WTC11 (cell line): ENCODE data around the gene PTPDC1. TPM values are rescaled to one million over a fixed set of nuclear protein-coding genes. Genes with fewer than 3 reads are reported as not detected.

ENCODE experiments used
- ATAC-seq: fragments of 200-7000 bp; cut with Tn5 transposase; 2 replicates; pipeline ENCODE4 v1.10.0; 2021; ENCODE audit warnings: mild to moderate bottlenecking, moderate library complexity
- CTCF ChIA-PET: fragments of 300-600 bp; sonication (Branson Sonifier 250); formaldehyde crosslinking; loops from one replicate; lab custom pipeline; 2021; ENCODE audit warnings: antibody characterized with exemption; lab: Charles Lee
- POLR2A ChIA-PET: fragments of 350-600 bp; sonication (Branson Sonifier 250); formaldehyde crosslinking; loops from one replicate; lab custom pipeline; 2021; ENCODE audit warnings: antibody characterized with exemption; lab: Charles Lee
- DNase-seq: peaks from one replicate; pipeline ENCODE4 v3.0.0; 2021; ENCODE audit warnings: low spot score
- H3K27ac Mint-ChIP-seq: 2 replicates; pipeline ENCODE4 v1.8.0; 2021; ENCODE audit warnings: mixed read lengths
- H3K27me3 Mint-ChIP-seq: 2 replicates; pipeline ENCODE4 v1.8.0; 2021; ENCODE audit warnings: low read depth, mild to moderate bottlenecking, moderate library complexity, mixed read lengths
- H3K36me3 Mint-ChIP-seq: 2 replicates; pipeline ENCODE4 v1.8.0; 2021; ENCODE audit warnings: mixed read lengths
- H3K4me1 Mint-ChIP-seq: 2 replicates; pipeline ENCODE4 v1.8.0; 2022; ENCODE audit warnings: mixed read lengths
- H3K4me3 Mint-ChIP-seq: 2 replicates; pipeline ENCODE4 v1.8.0; 2021; ENCODE audit warnings: mild to moderate bottlenecking, moderate library complexity, mixed read lengths
- H3K9me3 Mint-ChIP-seq: 2 replicates; pipeline ENCODE4 v1.8.0; 2021; ENCODE audit warnings: mixed read lengths
- ATF1 ChIP-seq: sonication (generic); formaldehyde crosslinking; IDR thresholded peaks from 2 replicates; pipeline ENCODE4 v1.8.1; 2023; ENCODE audit warnings: mild to moderate bottlenecking, moderate library complexity, missing genetic modification reagents
- ATF2 ChIP-seq: sonication (generic); formaldehyde crosslinking; IDR thresholded peaks from 2 replicates; pipeline ENCODE4 v1.8.1; 2022; ENCODE audit warnings: low read depth, missing genetic modification reagents, borderline replicate concordance
- ATF3 ChIP-seq: sonication (generic); formaldehyde crosslinking; conservative IDR thresholded peaks from 2 replicates; pipeline ENCODE4 v1.8.1; 2022; ENCODE audit warnings: mild to moderate bottlenecking, missing genetic modification reagents
- ATF6 ChIP-seq: sonication (generic); formaldehyde crosslinking; IDR thresholded peaks from 2 replicates; pipeline ENCODE4 v1.8.1; 2023; ENCODE audit warnings: mild to moderate bottlenecking, missing genetic modification reagents
- CREM ChIP-seq: sonication (generic); formaldehyde crosslinking; IDR thresholded peaks from 2 replicates; pipeline ENCODE4 v1.8.1; 2022; ENCODE audit warnings: mild to moderate bottlenecking, missing genetic modification reagents, moderate library complexity
- E2F1 ChIP-seq: sonication (generic); formaldehyde crosslinking; IDR thresholded peaks from 2 replicates; pipeline ENCODE4 v1.8.0; 2022; ENCODE audit warnings: mild to moderate bottlenecking, missing genetic modification reagents
- HMGA2 ChIP-seq: fragments of 250-450 bp; sonication (Bioruptor Pico); IDR thresholded peaks from 2 replicates; pipeline ENCODE4 v1.4.0; 2021; ENCODE audit warnings: mild to moderate bottlenecking, moderate library complexity
- KAT7 ChIP-seq: sonication (generic); formaldehyde crosslinking; IDR thresholded peaks from 2 replicates; pipeline ENCODE4 v1.8.1; 2023; ENCODE audit warnings: missing genetic modification reagents, mild to moderate bottlenecking, borderline replicate concordance
- NFYB ChIP-seq: sonication (generic); formaldehyde crosslinking; conservative IDR thresholded peaks from 2 replicates; pipeline ENCODE4 v1.8.0; 2022; ENCODE audit warnings: low read depth, missing genetic modification reagents
- OVOL2 ChIP-seq: fragments of 250-450 bp; sonication (Bioruptor Pico); IDR thresholded peaks from 2 replicates; pipeline ENCODE4 v1.9.0; 2021; ENCODE audit warnings: mild to moderate bottlenecking, borderline replicate concordance
- RELA ChIP-seq: sonication (generic); formaldehyde crosslinking; IDR thresholded peaks from 2 replicates; pipeline ENCODE4 v1.8.1; 2022; ENCODE audit warnings: missing genetic modification reagents, mild to moderate bottlenecking, borderline replicate concordance
- SMAD3 ChIP-seq: sonication (generic); formaldehyde crosslinking; IDR thresholded peaks from 2 replicates; pipeline ENCODE4 v1.8.0; 2022; ENCODE audit warnings: missing genetic modification reagents, mild to moderate bottlenecking, borderline replicate concordance
- SP1 ChIP-seq: sonication (generic); formaldehyde crosslinking; conservative IDR thresholded peaks from 2 replicates; pipeline ENCODE4 v1.8.1; 2022; ENCODE audit warnings: missing genetic modification reagents
- TCF7 ChIP-seq: sonication (generic); formaldehyde crosslinking; IDR thresholded peaks from 2 replicates; pipeline ENCODE4 v1.8.0; 2022; ENCODE audit warnings: mild to moderate bottlenecking, low read depth, missing genetic modification reagents, moderate library complexity
- TEAD1 ChIP-seq: sonication (generic); formaldehyde crosslinking; IDR thresholded peaks from 2 replicates; pipeline ENCODE4 v1.8.0; 2022; ENCODE audit warnings: mild to moderate bottlenecking, missing genetic modification reagents
- TP53 ChIP-seq: sonication (generic); formaldehyde crosslinking; IDR thresholded peaks from 2 replicates; pipeline ENCODE4 v1.8.1; 2023; ENCODE audit warnings: mild to moderate bottlenecking, missing genetic modification reagents
- USF1 ChIP-seq: sonication (generic); formaldehyde crosslinking; IDR thresholded peaks from 2 replicates; pipeline ENCODE4 v1.8.0; 2022; ENCODE audit warnings: mild to moderate bottlenecking, missing genetic modification reagents
- ZBTB43 ChIP-seq: sonication (generic); formaldehyde crosslinking; IDR thresholded peaks from 2 replicates; pipeline ENCODE4 v1.8.1; 2023; ENCODE audit warnings: mild to moderate bottlenecking, missing genetic modification reagents
- ZNF138 ChIP-seq: sonication (generic); formaldehyde crosslinking; conservative IDR thresholded peaks from 2 replicates; pipeline ENCODE4 v1.8.1; 2022; ENCODE audit warnings: mild to moderate bottlenecking, moderate library complexity, missing genetic modification reagents
- ZNF396 ChIP-seq: fragments of 250-450 bp; sonication (Bioruptor Pico); IDR thresholded peaks from 2 replicates; pipeline ENCODE4 v1.8.0; 2021; ENCODE audit warnings: mild to moderate bottlenecking, moderate library complexity, borderline replicate concordance
- total RNA-seq: library from RNA; stranded (reverse); gene quantifications from 3 replicates; pipeline ENCODE4 v1.2.3, GENCODE V29; 2021

PTPDC1 gene
- total RNA-seq, 1 experiment from 2014 or later = 9.2 TPM

GRCh38 chr9:94140418-94140780, 56.1 kb downstream of the PTPDC1 start:
- TF ChIP-seq ATF2 (CRISPR knock-in tag) (no peak), ZNF396 (CRISPR knock-in tag) (no peak), ZBTB43 (CRISPR knock-in tag) (no peak), ZNF138 (CRISPR knock-in tag) (no peak), USF1 (no peak), SP1 (CRISPR knock-in tag) (no peak), OVOL2 (CRISPR knock-in tag) (no peak), ATF6 (CRISPR knock-in tag) (no peak), HMGA2 (CRISPR knock-in tag) (no peak), NFYB (CRISPR knock-in tag) (no peak), TEAD1 (no peak), SMAD3 (CRISPR knock-in tag) (no peak), TCF7 (CRISPR knock-in tag) (no peak), E2F1 (CRISPR knock-in tag) (no peak), TP53 (CRISPR knock-in tag) (no peak), CREM (CRISPR knock-in tag) (no peak), RELA (CRISPR knock-in tag) (no peak), ATF1 (CRISPR knock-in tag) (no peak), KAT7 (CRISPR knock-in tag) (no peak), ATF3 (CRISPR knock-in tag) (no peak)
- no peaks in the 10 kb centered on the region; the same call in 1 of the 2 replicates for H3K27me3 Mint-ChIP-seq
- ATAC-seq (no peak), DNase-seq (no peak)
- H3K4me1 Mint-ChIP-seq = peaks cover 14% of the 10 kb centered on the region
- ChIA-PET CTCF (no interaction called here), POLR2A (no interaction called here)
- no peaks in the 10 kb centered on the region for H3K36me3 Mint-ChIP-seq
- H3K27ac Mint-ChIP-seq = no peak overlapping the region
- no peaks in the 10 kb centered on the region for H3K9me3 Mint-ChIP-seq
- H3K4me3 Mint-ChIP-seq = no peak overlapping the region
